K562 (cell line): ENCODE measurements around the gene C5AR2. TPM values are rescaled to one million over a fixed set of nuclear protein-coding genes. Genes with fewer than 3 reads are reported as not detected.

Experiments
- L3MBTL2 ChIP-seq: fragments of 450-650 bp; IDR thresholded peaks from 2 replicates; pipeline ENCODE4 v1.6.1; 2016; ENCODE audit warnings: mild to moderate bottlenecking, moderate library complexity
- PHF8 ChIP-seq: fragments of 200-600 bp; sonication (generic); IDR thresholded peaks from 2 replicates; pipeline ENCODE4 v1.6.1; 2012; ENCODE audit warnings: mixed run types, mild to moderate bottlenecking, inconsistent platforms, low read length, moderate library complexity, borderline replicate concordance
- TCF3 ChIP-seq: sonication (generic); formaldehyde crosslinking; IDR thresholded peaks from 2 replicates; pipeline ENCODE4 v1.4.0; 2020; ENCODE audit warnings: mild to moderate bottlenecking, missing genetic modification reagents
- TEAD4 ChIP-seq, 2 experiments: sonication (generic) in 1 of 2; formaldehyde crosslinking in 1 of 2; IDR thresholded peaks; 2 replicates each; pipeline versions ENCODE4 v1.6.1 to v1.8.0; 2012 to 2022; ENCODE audit warnings: borderline replicate concordance in 1 of 2, inconsistent platforms in 1 of 2, low read length in 1 of 2, mild to moderate bottlenecking in 1 of 2, missing genetic modification reagents in 1 of 2
- U2AF1 ChIP-seq: fragments of 200-400 bp; formaldehyde crosslinking; optimal IDR thresholded peaks from 2 replicates; pipeline ENCODE3; 2017; ENCODE audit warnings: mild to moderate bottlenecking, low read depth, low read length, moderate library complexity
- ZNF175 ChIP-seq: fragments of 200-800 bp; sonication (Bioruptor generic); IDR thresholded peaks from 2 replicates; pipeline ENCODE4 v1.6.1; 2016; ENCODE audit warnings: low read depth, mild to moderate bottlenecking, missing genetic modification characterization, missing compliant biosample characterization
- ZNF212 ChIP-seq: fragments of 450-650 bp; formaldehyde crosslinking; IDR thresholded peaks from 2 replicates; pipeline ENCODE4 v1.4.0; 2020; ENCODE audit warnings: mild to moderate bottlenecking
- polyA plus RNA-seq, 8 experiments: library from polyadenylated mRNA; depleted of rRNA in 4 of 8; stranded (reverse) in 5 of 8; unstranded in 3 of 8; fragments of >200 nt; fragmentation: Nextera tagmentation in 2 of 8; fragmentation: Illumina TruSeq in 1 of 8; extraction: Ambion mirVana in 2 of 8; extraction: Trizol in 1 of 8; gene quantifications; 2 replicates each; pipeline versions ENCODE4 v1.2.1 to v1.2.3, GENCODE V29; 2011 to 2014; ENCODE audit warnings: inconsistent platforms in 1 of 8, missing spikeins in 1 of 8
- total RNA-seq, 7 experiments: library from RNA; depleted of rRNA in 6 of 7; stranded (reverse); fragments of >200 nt in 6 of 7; fragmentation: Illumina TruSeq in 2 of 7; extraction: Trizol in 2 of 7; gene quantifications; 2 replicates each; pipeline versions ENCODE4 v1.2.1 to v1.2.3, GENCODE V29; 2011 to 2021; ENCODE audit warnings: low replicate concordance in 1 of 7
- TF ChIP-seq, protein P1 (sequence below), 2 experiments: fragments of 450-650 bp; IDR thresholded peaks; 2 replicates each; pipeline ENCODE4 v1.6.1; 2018; ENCODE audit warnings: mild to moderate bottlenecking in 2 of 2, low read depth in 1 of 2; ENCODE audit not compliant: partially characterized antibody in 2 of 2
- TF ChIP-seq, protein P2 (sequence below): fragments of 450-650 bp; formaldehyde crosslinking; IDR thresholded peaks from 2 replicates; pipeline ENCODE4 v1.4.0; 2020; ENCODE audit warnings: mild to moderate bottlenecking, moderate library complexity

The C5AR2 gene
- total and polyA plus RNA-seq, 9 of the 15 experiments (the other 6 are each of a cell fraction or from before 2014, with no cell fraction given), result 0.01 to 1.1 (median 0.13) TPM

DNA sequence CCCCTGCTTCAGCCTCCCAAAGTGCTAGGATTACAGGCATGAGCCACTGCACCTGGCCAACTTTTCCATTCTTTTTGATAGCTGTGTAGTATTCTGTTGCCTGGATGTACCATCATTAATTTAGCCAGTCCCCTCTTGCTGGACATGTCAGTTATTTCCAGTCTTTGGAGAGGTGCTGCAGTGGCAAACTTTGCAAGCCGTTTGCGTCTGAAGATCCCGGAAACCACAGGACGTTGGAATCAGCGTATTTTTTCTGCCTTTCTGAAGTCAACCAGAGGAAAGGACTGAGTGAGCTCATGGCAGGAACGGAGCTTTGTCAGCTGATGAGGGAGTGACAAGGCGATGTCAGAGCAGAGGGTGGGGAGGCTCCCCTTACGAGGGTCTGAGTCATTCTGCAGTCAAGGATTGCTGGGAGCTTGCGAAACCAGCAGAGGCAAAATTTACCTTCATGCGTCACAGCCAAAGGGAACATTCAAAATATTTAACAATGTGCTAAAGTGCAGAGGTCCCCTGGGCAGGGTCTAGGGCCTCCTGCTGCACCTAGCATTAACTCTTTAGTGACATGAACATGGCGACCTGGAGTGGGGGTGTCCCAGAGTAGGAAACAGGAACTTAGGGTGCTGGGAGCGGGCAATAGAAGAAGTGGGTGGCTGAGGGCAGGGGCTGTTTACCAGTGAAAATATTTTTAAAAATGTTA, 16.7 kb upstream of the C5AR2 start (continued):
- TF ChIP-seq, protein P1, sequence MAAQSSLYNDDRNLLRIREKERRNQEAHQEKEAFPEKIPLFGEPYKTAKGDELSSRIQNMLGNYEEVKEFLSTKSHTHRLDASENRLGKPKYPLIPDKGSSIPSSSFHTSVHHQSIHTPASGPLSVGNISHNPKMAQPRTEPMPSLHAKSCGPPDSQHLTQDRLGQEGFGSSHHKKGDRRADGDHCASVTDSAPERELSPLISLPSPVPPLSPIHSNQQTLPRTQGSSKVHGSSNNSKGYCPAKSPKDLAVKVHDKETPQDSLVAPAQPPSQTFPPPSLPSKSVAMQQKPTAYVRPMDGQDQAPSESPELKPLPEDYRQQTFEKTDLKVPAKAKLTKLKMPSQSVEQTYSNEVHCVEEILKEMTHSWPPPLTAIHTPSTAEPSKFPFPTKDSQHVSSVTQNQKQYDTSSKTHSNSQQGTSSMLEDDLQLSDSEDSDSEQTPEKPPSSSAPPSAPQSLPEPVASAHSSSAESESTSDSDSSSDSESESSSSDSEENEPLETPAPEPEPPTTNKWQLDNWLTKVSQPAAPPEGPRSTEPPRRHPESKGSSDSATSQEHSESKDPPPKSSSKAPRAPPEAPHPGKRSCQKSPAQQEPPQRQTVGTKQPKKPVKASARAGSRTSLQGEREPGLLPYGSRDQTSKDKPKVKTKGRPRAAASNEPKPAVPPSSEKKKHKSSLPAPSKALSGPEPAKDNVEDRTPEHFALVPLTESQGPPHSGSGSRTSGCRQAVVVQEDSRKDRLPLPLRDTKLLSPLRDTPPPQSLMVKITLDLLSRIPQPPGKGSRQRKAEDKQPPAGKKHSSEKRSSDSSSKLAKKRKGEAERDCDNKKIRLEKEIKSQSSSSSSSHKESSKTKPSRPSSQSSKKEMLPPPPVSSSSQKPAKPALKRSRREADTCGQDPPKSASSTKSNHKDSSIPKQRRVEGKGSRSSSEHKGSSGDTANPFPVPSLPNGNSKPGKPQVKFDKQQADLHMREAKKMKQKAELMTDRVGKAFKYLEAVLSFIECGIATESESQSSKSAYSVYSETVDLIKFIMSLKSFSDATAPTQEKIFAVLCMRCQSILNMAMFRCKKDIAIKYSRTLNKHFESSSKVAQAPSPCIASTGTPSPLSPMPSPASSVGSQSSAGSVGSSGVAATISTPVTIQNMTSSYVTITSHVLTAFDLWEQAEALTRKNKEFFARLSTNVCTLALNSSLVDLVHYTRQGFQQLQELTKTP (IDR thresholded peaks at IDR 0.05; ENCODE audit: low read depth in 1 of 2, partially characterized antibody in 2 of 2), result peak; percentile 14 to 51
- TF ChIP-seq ZNF175 (CRISPR knock-in tag) (0 out of 2 replicates have a peak, but pooled peaks have one; percentile 64), U2AF1 (no peak), L3MBTL2 (peak; percentile 77; the same call in 1 of the 2 replicates), ZNF212 (CRISPR knock-in tag) (no peak), TCF3 (CRISPR knock-in tag) (peak; percentile 39; the same call in 1 of the 2 replicates), PHF8 (peak; percentile 28; the same call in 1 of the 2 replicates), TEAD4 (IDR thresholded peaks at IDR 0.05; ENCODE audit: low read length) (no peak), TEAD4 (CRISPR knock-in tag; IDR thresholded peaks at IDR 0.05; ENCODE audit: borderline replicate concordance) (no peak)
- TF ChIP-seq, protein P2, sequence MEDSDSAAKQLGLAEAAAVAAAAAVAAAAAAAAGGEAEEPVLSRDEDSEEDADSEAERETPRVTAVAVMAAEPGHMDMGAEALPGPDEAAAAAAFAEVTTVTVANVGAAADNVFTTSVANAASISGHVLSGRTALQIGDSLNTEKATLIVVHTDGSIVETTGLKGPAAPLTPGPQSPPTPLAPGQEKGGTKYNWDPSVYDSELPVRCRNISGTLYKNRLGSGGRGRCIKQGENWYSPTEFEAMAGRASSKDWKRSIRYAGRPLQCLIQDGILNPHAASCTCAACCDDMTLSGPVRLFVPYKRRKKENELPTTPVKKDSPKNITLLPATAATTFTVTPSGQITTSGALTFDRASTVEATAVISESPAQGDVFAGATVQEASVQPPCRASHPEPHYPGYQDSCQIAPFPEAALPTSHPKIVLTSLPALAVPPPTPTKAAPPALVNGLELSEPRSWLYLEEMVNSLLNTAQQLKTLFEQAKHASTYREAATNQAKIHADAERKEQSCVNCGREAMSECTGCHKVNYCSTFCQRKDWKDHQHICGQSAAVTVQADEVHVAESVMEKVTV, result no peak
